AG09309 (cell line): ENCODE data around the gene STK31.
"Not testable (repeated sequence)": the region's sequence is repeated elsewhere in the genome, so short reads cannot be mapped to it uniquely, and the experiment has no call there.

Experiments used
- DNase-seq: peaks from one replicate; pipeline ENCODE4 v3.0.0-alpha.2; 2010; ENCODE audit warnings: low read depth
- H3K4me3 ChIP-seq: 2 replicates; pipeline ENCODE4 v1.5.1; 2011; ENCODE audit warnings: mild to moderate bottlenecking, low read depth, low read length, moderate library complexity; ENCODE audit not compliant: control insufficient read depth
- CTCF ChIP-seq: IDR thresholded peaks from 2 replicates; pipeline ENCODE4 v1.5.1; 2011; ENCODE audit warnings: mild to moderate bottlenecking, low read depth, low read length, inconsistent platforms; ENCODE audit not compliant: insufficient read depth, control insufficient read depth; ENCODE audit errors: missing control alignments

The STK31 gene

DNA sequence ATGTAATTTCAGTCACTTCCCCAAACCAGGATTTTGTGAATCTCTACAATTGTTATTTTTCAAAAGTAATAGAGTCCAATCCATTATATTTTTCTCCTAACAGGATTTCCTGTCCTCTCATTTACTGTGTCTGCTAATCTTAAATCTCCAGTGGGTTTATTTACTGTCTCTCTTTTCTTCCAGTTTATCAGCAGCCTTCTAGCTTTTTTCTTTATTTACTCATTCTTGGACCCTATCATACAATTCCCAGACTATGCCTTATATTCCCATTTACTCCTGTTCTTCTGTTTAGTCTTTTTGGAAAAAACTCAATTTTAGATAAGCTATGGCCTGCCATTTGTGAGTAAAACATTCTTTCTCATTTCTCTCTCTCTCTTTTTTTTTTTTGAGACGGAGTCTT is 94.7 kb downstream of the STK31 start:
- no peak overlapping the region for H3K4me3 ChIP-seq
- DNase-seq: no peak
- no peak for TF ChIP-seq CTCF

- no peak for TF ChIP-seq CTCF
- no peak overlapping the region for H3K4me3 ChIP-seq
- DNase-seq: no peak
Observed at GRCh38 chr7:23808421-23808820, 98.4 kb downstream of the STK31 start.

DNA sequence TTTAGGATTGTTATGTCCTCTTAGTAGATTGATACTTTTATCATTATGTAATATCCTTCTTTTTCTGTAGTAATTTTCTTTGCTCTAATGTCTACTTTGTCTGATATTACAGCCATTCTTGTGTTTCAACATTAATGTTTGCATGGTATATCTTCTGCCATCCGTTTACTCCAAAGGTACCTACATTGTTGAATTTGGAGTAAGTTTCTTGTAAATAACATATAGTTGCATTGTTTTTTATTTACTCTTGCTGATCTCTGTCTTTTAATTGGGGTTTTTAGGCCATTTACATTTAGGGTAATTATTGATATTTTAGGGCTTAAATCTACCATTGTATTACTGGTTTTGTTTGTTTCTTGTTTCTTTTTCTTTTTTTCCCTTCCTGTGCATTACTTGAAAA is 100.1 kb downstream of the STK31 start:
- no peak overlapping the region for H3K4me3 ChIP-seq
- TF ChIP-seq CTCF: no peak
- no peak for DNase-seq

DNA sequence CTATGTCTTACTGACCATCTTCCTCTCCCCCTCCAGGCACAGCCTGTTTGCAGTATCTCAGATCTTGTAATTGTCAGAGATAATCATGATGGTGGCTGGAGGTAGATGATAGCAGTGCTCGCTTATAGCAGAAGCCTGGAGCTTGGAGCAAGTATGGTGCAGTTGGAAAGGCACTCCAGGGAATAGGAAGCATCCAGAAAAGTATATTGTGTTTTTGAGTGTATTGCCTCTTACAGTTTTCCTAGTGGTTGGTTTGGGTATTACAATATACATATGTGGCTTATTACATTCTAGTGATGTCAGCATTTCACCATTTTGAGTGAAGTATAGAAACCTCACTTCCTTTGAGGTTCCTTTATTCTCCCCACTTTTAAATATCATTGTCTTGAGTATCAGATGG is 101.5 kb downstream of the STK31 start:
- no peak for TF ChIP-seq CTCF
- DNase-seq: no peak
- H3K4me3 ChIP-seq: no peak overlapping the region

DNA sequence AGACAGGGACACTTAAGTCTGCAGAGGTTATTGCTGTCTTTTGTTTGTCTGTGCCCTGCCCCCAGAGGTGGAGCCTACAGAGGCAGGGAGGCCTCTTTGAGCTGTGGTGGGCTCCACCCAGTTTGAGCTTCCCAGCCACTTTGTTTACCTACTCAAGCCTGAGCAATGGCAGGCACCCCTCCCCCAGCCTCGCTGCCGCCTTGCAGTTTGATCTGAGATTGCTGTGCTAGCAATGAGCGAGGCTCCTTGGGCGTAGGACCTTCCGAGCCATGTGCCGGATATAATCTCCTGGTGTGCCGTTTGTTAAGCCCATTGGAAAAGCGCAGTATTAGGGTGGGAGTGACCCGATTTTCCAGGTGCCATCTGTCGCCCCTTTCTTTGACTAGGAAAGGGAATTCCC is 118.1 kb downstream of the STK31 start:
- not testable (repeated sequence) for H3K4me3 ChIP-seq

GRCh38 chr7:23832733-23833132 is 122.7 kb downstream of the STK31 start:
- H3K4me3 ChIP-seq, DNase-seq: not testable (repeated sequence)

More for the DNA sequence above, 118.1 kb downstream of the STK31 start:
- not testable (repeated sequence) for DNase-seq

- no peak for DNase-seq
- H3K4me3 ChIP-seq: no peak overlapping the region
- TF ChIP-seq CTCF: no peak
Observed at GRCh38 chr7:23833405-23833804, 123.4 kb downstream of the STK31 start.

DNA sequence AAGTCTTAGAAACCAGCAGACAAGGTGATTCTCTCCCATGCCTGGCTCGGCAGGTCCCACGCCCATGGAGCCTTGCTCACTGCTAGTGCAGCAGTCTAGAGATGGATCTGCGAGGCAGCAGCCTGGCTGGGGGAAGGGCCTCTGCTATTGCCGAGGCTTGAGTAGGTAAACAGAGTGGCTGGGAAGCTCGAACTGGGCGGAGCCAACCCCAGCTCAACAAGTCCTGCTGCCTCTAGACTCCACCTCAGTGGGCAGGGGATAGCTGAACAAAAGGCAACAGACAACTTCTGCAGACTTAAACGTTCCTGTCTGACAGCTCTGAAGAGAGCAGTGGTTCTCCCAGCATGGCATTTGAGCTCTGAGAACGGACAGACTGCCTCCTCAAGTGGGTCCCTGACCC is 134.8 kb downstream of the STK31 start:
- H3K4me3 ChIP-seq, DNase-seq: not testable (repeated sequence)
